ENCODE data around the gene SUMO2. TPM values are rescaled to one million over a fixed set of nuclear protein-coding genes. Genes with fewer than 3 reads are reported as not detected.
"Not testable (repeated sequence)": the region's sequence is repeated elsewhere in the genome, so short reads cannot be mapped to it uniquely, and the experiment has no call there.

The SUMO2 gene
- total RNA-seq, 2 experiments from 2014 or later = 491 to 520 TPM

DNA sequence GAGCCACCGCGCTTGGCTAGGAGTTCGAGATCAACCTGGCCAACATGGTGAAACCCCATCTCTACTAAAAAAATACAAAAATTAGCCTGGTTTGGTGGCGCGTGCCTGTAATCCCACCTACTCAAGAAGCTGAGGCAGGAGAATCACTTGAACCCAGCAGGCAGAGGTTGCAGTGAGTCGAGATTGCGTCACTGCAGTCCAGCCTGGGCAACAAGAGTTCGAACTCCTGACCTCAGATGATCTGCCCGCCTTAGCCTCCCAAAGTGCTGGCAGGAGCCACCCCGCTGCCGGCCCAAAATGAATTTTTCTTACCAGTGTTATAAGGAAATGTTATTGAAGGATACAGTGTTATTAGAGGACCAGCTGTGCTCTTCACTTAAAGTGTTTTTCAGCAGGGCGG is 25.0 kb upstream of the SUMO2 start:
- H3K27me3 Mint-ChIP-seq (ENCODE audit: low read depth) = no peaks in the 10 kb centered on the region
- ATAC-seq (no peak), DNase-seq (no peak)
- peaks cover 28% of the 10 kb centered on the region for H3K36me3 Mint-ChIP-seq (ENCODE audit: low read depth)
- no peaks in the 10 kb centered on the region for H3K9me3 Mint-ChIP-seq (ENCODE audit: insufficient read depth)
- H3K4me1 Mint-ChIP-seq (ENCODE audit: low read depth) = peaks cover 31% of the 10 kb centered on the region
- H3K4me3 Mint-ChIP-seq = no peak overlapping the region
- H3K27ac Mint-ChIP-seq = no peak overlapping the region
- ChIA-PET POLR2A (no interaction called here), CTCF (interaction anchor here (1.5 kb wide), 2 partner anchors 27 to 94 kb away, joined by 3 to 6 read pairs; no protein-coding TSS in a partner anchor)

DNA sequence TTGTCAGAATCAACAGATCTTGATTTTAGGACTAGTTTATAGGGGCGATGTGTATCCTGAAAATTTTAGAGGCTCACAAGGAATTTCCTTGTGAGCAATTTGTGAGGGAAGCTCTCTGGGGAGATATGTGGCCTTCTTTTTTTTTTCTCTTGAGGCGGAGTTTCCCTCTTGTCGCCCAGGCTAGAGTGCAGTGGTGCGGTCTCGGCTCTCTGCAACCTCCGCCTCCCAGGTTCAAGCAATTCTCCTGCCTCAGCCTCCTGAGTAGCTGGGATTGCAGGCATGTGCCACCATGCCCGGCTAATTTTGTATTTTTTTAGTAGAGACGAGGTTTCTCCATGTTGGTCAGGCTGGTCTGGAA is 24.3 kb upstream of the SUMO2 start:
- CTCF ChIA-PET = interaction anchor here (0.8 to 8.0 kb wide), 4 partner anchors 37 to 1141 kb away, joined by 3 to 88 read pairs (median 19); no protein-coding TSS in a partner anchor
- H3K27me3 Mint-ChIP-seq (ENCODE audit: low read depth); ATAC-seq; DNase-seq; H3K9me3 Mint-ChIP-seq (ENCODE audit: insufficient read depth): not testable (repeated sequence)
- Mint-ChIP-seq H3K27ac (peak overlapping the region; percentile 100), H3K36me3 (ENCODE audit: low read depth) (peaks cover 28% of the 10 kb centered on the region), H3K4me3 (peak overlapping the region; percentile 97), H3K4me1 (ENCODE audit: low read depth) (peaks cover 31% of the 10 kb centered on the region)
- POLR2A ChIA-PET = interaction anchor here (0.6 to 2.1 kb wide), 3 partner anchors 26 to 359 kb away, joined by 3 to 7 read pairs (median 6); no protein-coding TSS in a partner anchor

DNA sequence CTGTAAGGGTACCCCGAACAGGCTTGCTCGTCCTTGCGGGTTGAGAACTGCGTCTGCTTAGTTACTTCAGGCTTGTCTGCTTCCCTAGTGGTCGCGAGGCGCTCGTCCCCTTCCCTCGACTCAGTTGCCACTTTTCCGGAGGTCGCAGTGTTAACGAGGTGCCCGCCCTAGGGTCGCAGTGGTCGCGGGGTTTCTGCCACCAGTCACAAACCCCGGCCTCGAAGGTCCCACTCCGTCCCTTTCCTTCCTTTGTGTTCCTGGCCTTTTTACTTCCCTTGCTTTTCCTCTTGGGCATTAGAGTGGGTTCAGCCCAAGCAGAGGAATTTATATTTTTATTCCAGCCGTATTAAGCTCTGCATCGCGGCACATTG is 23.0 kb upstream of the SUMO2 start:
- Mint-ChIP-seq H3K4me1 (ENCODE audit: low read depth) (peaks cover 35% of the 10 kb centered on the region), H3K36me3 (ENCODE audit: low read depth) (peaks cover 20% of the 10 kb centered on the region), H3K9me3 (ENCODE audit: insufficient read depth) (no peaks in the 10 kb centered on the region), H3K4me3 (peak overlapping the region; percentile 97), H3K27me3 (ENCODE audit: low read depth) (no peaks in the 10 kb centered on the region), H3K27ac (peak overlapping the region; percentile 100)
- no peak for ATAC-seq
- ChIA-PET CTCF (interaction anchor here (0.6 to 8.0 kb wide), 14 partner anchors 9 to 244 kb away, joined by 3 to 88 read pairs (median 3); partner anchors contain the start of genes GGA3, MIF4GD and MRPS7), POLR2A (interaction anchor here (0.7 to 2.8 kb wide), 14 partner anchors 9 to 250 kb away, joined by 3 to 16 read pairs (median 6); partner anchors contain the start of genes GGA3, JPT1, MIF4GD and MRPS7)
- DNase-seq = no peak

DNA sequence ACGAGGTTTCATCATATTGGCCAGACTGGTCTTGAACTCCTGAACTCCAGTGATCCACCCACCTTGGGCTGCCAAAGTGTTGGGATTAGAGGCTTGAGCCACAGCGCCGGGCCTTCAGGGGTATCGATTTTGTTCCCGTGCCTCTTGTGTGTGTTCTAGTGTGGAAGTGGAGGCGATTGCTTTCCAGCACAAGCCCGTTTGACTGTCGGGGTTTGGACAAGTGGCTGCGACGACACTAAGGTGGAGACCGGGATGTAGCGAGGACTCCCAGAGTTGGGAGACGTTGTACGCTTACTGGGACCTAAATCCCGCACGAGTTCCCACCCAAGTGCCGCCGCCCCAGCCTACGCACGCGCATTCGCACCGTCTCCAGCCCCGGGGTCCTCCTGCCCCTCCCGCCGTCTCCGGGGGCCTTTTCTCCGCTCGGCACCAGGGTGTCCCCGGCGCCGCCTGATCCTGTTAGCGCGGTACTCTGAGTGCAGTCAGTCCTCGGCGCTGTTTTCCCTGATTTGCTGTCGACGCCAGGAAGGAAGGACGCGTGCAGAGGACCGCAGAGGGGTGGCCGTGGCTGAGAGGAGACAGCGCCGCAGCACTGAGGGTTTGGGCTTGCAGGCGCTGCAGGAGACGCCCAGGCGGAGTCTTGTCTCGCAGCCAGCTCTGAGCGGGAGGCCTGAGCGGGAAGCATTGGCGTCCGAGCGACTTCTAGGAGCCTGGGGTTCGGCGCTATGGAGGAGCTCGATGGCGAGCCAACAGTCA is 22.5 kb upstream of the SUMO2 start, which contains the start of gene NUP85:
NUP85 (plus strand) TSS at position 643 of the 756 bp plus-strand sequence; CDS start at position 726, 83 bp downstream.
- H3K9me3 Mint-ChIP-seq (ENCODE audit: insufficient read depth) = no peaks in the 10 kb centered on the region
- H3K27me3 Mint-ChIP-seq (ENCODE audit: low read depth) = no peaks in the 10 kb centered on the region
- ATAC-seq = peak; percentile 87
- DNase-seq = peak; percentile 94
- H3K36me3 Mint-ChIP-seq (ENCODE audit: low read depth) = peaks cover 17% of the 10 kb centered on the region
- peak within 1 kb of the TSS; percentile 97 for H3K4me3 Mint-ChIP-seq
- peak within 1 kb of the TSS; percentile 100 for H3K27ac Mint-ChIP-seq
- ChIA-PET CTCF (interaction anchor here (0.6 to 8.0 kb wide), 15 partner anchors 8 to 244 kb away, joined by 3 to 88 read pairs (median 3); partner anchors contain the start of genes GGA3, MIF4GD and MRPS7), POLR2A (interaction anchor here (0.6 to 2.8 kb wide), 16 partner anchors 8 to 251 kb away, joined by 3 to 16 read pairs (median 4); partner anchors contain the start of genes GGA3, JPT1, MIF4GD and MRPS7)
- peaks cover 35% of the 10 kb centered on the region for H3K4me1 Mint-ChIP-seq (ENCODE audit: low read depth)

DNA sequence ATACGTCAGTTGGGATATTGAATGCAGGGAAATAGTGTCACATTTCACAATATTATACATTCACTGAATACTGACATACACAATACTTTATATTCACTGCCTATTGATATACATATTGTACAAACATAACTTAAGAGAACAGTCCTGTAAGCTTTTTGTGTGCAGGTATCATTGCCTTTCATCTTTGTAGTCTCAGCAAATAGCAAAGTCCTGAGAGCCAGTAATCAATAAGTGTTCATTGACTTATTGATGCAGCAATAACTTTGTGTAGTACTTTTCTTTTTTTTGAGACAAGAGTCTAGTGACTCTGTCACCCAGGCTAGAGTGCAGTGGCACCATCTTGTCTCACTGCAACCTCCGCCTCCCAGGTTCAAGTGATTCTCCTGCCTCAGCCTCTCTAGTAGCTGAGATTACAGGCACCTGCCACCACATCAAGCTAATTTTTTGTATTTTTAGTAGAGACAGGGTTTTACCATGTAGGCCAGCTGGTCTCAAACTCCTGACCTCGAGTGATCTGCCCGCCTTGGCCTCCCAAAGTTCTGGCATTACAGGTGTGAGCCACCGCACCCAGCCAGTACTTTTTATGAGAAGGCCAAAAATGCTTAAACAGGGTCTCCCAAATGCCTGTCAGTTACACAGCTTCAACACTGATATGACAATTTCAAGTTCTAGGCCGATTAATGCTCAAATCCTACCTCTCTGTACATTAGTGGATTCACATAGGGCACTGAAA is 17.3 kb upstream of the SUMO2 start:
- H3K27ac Mint-ChIP-seq = no peak overlapping the region
- H3K36me3 Mint-ChIP-seq (ENCODE audit: low read depth) = no peaks in the 10 kb centered on the region
- POLR2A ChIA-PET = no interaction called here
- no peak overlapping the region for H3K4me3 Mint-ChIP-seq
- ATAC-seq (no peak), DNase-seq (no peak)
- CTCF ChIA-PET = interaction anchor here (1.1 to 8.0 kb wide), 8 partner anchors 10 to 239 kb away, joined by 3 to 210 read pairs (median 36); partner anchors contain the start of gene ARMC7
- H3K9me3 Mint-ChIP-seq (ENCODE audit: insufficient read depth) = no peaks in the 10 kb centered on the region
- H3K27me3 Mint-ChIP-seq (ENCODE audit: low read depth) = no peaks in the 10 kb centered on the region
- H3K4me1 Mint-ChIP-seq (ENCODE audit: low read depth) = peaks cover 12% of the 10 kb centered on the region

DNA sequence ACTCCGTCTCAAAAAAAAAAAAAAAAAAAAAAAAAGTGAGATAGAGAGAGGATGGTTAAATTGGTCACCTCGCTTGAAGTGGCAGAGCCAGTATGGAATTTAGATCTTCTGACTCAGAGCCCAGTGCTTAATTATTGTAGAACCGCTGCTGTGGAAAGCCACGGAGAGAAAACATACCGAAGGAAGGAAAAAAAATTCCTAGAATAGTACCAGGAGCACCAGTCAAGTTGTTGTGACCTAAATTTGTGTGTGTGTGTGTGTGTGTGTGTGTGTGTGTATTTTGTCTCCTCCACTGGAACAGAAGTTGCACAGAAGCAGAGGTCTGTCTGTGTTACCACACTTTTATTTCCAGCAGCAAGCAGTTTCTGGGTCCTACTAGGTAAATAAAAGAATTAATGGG is 12.1 kb upstream of the SUMO2 start:
- POLR2A ChIA-PET = no interaction called here
- Mint-ChIP-seq H3K4me3 (no peak overlapping the region), H3K36me3 (ENCODE audit: low read depth) (no peaks in the 10 kb centered on the region), H3K27me3 (ENCODE audit: low read depth) (no peaks in the 10 kb centered on the region), H3K4me1 (ENCODE audit: low read depth) (peaks cover 5% of the 10 kb centered on the region), H3K9me3 (ENCODE audit: insufficient read depth) (no peaks in the 10 kb centered on the region), H3K27ac (no peak overlapping the region)
- CTCF ChIA-PET = no interaction called here
- ATAC-seq = no peak
- DNase-seq = no peak

DNA sequence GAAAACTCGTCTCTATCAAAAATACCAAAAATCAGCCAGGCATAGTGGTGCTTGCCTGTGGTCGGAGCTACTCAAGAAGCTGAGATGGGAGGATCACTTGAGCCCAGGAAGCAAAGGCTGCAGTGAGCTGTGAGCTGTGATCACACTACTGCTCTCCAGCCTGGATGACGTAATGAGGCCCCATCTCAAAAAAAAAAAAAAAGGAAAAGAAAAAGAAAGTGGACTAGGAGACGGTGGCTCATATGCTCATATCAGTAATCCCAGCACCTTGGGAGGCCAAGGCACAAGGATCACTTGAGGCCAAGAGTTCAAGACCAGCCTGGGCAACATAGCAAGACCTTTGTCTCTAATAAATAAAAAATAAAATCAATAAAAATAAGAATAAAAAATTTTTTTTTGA is 8.8 kb upstream of the SUMO2 start:
- H3K4me1 Mint-ChIP-seq (ENCODE audit: low read depth) = peaks cover 17% of the 10 kb centered on the region
- no peak for DNase-seq
- no peaks in the 10 kb centered on the region for H3K9me3 Mint-ChIP-seq (ENCODE audit: insufficient read depth)
- ATAC-seq = no peak
- ChIA-PET POLR2A (interaction anchor here (0.7 kb wide), 1 partner anchor 9 kb away, joined by 4 read pairs; the partner anchor contains the start of gene SUMO2), CTCF (interaction anchor here (0.8 to 6.0 kb wide), 4 partner anchors 9 to 77 kb away, joined by 3 to 67 read pairs (median 8); partner anchors contain the start of gene SUMO2)
- no peaks in the 10 kb centered on the region for H3K36me3 Mint-ChIP-seq (ENCODE audit: low read depth)
- no peak overlapping the region for H3K27ac Mint-ChIP-seq
- H3K27me3 Mint-ChIP-seq (ENCODE audit: low read depth) = no peaks in the 10 kb centered on the region
- H3K4me3 Mint-ChIP-seq = no peak overlapping the region

DNA sequence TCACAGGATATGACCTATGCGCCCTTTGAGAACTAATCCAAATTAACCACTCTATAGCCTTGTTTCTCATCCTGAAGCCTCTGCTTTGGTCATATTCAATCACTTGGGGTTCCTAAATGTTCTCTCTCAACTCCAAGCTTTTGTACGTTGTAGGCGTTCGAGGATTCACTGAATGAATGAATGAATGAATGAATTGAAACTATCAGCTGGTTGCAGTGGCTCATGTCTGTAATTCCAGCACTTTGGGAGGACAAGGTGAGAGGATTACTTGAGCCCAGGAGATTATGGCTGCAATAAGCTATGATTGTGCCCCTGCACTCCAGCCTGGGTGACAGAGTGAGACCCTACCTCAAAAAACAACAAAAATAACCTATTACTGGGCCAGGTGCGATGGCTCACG is 5.9 kb upstream of the SUMO2 start:
- Mint-ChIP-seq H3K9me3 (ENCODE audit: insufficient read depth) (no peaks in the 10 kb centered on the region), H3K36me3 (ENCODE audit: low read depth) (no peaks in the 10 kb centered on the region), H3K27me3 (ENCODE audit: low read depth) (no peaks in the 10 kb centered on the region), H3K4me1 (ENCODE audit: low read depth) (peaks cover 27% of the 10 kb centered on the region), H3K27ac (no peak overlapping the region), H3K4me3 (no peak overlapping the region)
- ATAC-seq (no peak), DNase-seq (no peak)
- POLR2A ChIA-PET = interaction anchor here (0.7 to 1.4 kb wide), 8 partner anchors 7 to 176 kb away, joined by 3 to 6 read pairs (median 4); partner anchors contain the start of genes ARMC7, MRPL58 and NUP85
- CTCF ChIA-PET = interaction anchor here (1.2 to 6.0 kb wide), 6 partner anchors 13 to 227 kb away, joined by 3 to 67 read pairs (median 9); no protein-coding TSS in a partner anchor

DNA sequence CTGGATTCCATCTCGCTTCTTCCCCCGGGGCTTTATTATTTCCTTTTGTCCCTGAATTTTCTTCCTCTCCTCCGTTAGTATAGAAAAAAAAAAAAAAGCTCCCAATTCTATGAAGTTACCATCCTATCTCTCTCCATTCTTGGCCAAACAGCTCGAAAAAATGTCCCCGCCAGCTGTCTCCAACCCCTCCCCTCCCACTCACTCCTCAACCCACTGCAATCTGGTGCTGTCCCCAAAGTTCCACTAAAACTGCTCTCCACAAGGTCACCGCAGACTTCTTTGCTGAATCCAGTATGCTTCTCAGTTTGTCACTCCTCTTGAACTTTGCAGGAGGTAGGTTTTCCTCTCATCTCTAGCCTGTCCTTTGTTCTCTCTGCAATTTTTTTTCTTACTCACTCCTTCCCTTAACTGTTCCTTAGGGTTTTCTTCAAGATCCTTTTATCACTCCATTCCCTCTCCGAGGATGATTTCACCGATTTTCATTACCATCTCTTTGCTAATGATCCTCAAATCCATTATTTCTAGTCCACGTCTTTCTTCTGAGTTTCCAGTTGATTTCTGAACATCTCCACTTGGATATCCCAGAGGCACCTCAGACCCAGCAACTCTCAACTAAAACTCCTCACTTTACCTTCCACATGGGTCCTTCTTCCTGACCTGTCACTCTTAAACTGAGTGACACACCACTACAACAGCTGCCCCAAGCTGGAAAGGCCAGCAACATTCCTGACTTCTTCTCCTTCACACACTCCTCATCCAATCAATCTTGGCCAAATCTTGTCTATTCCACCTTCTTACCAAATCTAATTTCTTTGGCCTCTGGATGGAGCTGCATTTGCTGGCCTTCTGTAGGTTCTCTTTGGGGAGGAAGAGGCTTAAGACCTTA is 1.5 kb upstream of the SUMO2 start:
- ATAC-seq (no peak), DNase-seq (no peak)
- Mint-ChIP-seq H3K27me3 (ENCODE audit: low read depth) (no peaks in the 10 kb centered on the region), H3K36me3 (ENCODE audit: low read depth) (peaks cover 22% of the 10 kb centered on the region), H3K27ac (peak overlapping the region; percentile 98), H3K4me1 (ENCODE audit: low read depth) (peaks cover 38% of the 10 kb centered on the region), H3K4me3 (peak overlapping the region; percentile 75), H3K9me3 (ENCODE audit: insufficient read depth) (no peaks in the 10 kb centered on the region)
- ChIA-PET POLR2A (interaction anchor here (0.9 to 2.1 kb wide), 6 partner anchors 11 to 78 kb away, joined by 3 to 9 read pairs (median 4); partner anchors contain the start of genes MRPS7 and NUP85), CTCF (interaction anchor here (2.4 to 3.4 kb wide), 3 partner anchors 12 to 70 kb away, joined by 11 to 18 read pairs (median 17); no protein-coding TSS in a partner anchor)

DNA sequence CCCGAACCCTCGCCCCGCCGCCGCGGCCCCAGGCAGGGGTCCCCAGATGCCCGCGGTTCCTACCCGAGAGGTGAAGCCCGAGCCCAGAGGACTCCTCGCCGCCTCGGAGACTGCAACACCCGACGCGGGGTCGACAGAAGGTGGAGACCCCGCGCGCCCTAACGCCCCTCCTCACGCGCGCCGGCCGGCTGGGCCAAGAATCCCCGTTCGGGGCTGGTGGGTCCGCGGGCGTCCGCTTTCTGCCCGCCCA is 515 bp downstream of the SUMO2 start:
- no peak for DNase-seq
- H3K4me3 Mint-ChIP-seq = peak overlapping the region; percentile 90
- H3K27ac Mint-ChIP-seq = peak overlapping the region; percentile 90
- peak; percentile 23 for ATAC-seq
- peaks cover 34% of the 10 kb centered on the region for H3K36me3 Mint-ChIP-seq (ENCODE audit: low read depth)
- H3K27me3 Mint-ChIP-seq (ENCODE audit: low read depth) = no peaks in the 10 kb centered on the region
- peaks cover 44% of the 10 kb centered on the region for H3K4me1 Mint-ChIP-seq (ENCODE audit: low read depth)
- POLR2A ChIA-PET = interaction anchor here (0.6 to 2.4 kb wide), 3 partner anchors 9 to 168 kb away, joined by 3 to 9 read pairs (median 7); partner anchors contain the start of gene MIF4GD
- CTCF ChIA-PET = interaction anchor here (2.4 kb wide), 1 partner anchor 10 kb away, joined by 11 read pairs; no protein-coding TSS in a partner anchor
- no peaks in the 10 kb centered on the region for H3K9me3 Mint-ChIP-seq (ENCODE audit: insufficient read depth)
